ENCODE results near the gene NEUROD1.
A peak's percentile ranks its signal among the peaks of the same experiment; 100 is the strongest.
"Not testable (repeated sequence)": the region's sequence is repeated elsewhere in the genome, so short reads cannot be mapped to it uniquely, and the experiment has no call there.

NEUROD1 gene

GRCh38 chr2:181680055-181680936, at the start of gene NEUROD1:
NEUROD1 (minus strand) TSS chr2:181680517; CDS start chr2:181678860, 1,657 bp downstream.
- no peak for DNase-seq

- no peak for DNase-seq
Observed at GRCh38 chr2:181725476-181725875, 45.2 kb upstream of the NEUROD1 start.

- DNase-seq = no peak
Observed at GRCh38 chr2:181724662-181725061, 44.3 kb upstream of the NEUROD1 start.

DNA sequence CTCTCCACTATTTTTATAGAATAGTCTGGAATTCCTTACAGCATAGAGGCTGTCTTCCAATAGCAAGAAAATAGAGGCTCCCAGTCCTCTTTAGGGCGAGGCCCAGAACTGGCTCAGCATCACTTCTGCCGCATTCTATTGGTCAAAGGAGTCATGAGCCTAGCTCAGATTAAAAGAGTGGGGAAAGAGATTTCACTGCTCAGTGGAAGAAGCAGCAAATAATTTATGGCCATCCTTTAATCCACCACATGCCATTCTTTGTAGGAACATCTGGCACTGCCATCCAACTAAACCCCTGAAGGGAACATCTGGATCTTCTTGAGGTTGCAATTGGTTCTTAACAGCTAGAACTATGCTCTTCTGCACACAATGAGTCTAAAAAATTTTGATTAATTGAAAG, 43.4 kb upstream of the NEUROD1 start:
- DNase-seq = no peak

GRCh38 chr2:181715033-181715630, 34.8 kb upstream of the NEUROD1 start:
- peak; percentile 69 for DNase-seq

DNA sequence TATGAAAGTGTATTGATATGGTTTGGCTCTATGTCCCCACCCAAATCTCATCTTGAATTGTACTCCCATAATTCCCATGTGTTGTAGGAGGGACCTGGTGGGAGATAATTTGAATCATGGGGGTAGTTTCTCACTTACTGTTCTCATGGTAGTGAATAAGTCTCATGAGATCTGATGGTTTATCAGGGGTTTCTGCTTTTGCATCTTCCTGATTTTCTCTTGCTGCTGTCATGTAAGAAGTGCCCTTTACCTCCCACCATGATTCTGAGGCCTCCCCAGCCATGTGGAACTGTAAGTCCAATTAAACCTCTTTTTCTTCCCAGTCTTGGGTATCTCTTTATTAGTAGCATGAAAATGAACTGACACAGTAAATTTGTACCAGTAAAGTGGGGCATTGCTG, 30.7 kb upstream of the NEUROD1 start:
- DNase-seq = not testable (repeated sequence)

DNA sequence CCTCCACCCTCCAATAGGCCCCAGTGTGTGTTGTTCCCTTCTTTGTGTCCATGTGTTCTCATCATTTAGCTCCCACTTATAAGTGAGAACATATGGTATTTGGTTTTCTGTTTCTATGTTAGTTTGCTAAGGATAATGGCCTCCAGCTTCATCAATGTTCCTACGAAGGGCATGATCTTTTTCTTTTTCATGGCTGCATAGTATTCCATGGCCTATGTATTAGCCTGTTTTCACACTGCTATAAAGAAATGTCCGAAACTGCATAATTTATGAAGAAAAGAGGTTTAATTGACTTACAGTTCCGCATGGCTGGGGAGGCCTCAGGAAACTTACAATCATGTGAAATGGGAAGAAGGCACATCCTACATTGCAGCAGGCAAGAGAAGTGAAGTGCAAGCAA, 22.2 kb upstream of the NEUROD1 start:
- not testable (repeated sequence) for DNase-seq

DNA sequence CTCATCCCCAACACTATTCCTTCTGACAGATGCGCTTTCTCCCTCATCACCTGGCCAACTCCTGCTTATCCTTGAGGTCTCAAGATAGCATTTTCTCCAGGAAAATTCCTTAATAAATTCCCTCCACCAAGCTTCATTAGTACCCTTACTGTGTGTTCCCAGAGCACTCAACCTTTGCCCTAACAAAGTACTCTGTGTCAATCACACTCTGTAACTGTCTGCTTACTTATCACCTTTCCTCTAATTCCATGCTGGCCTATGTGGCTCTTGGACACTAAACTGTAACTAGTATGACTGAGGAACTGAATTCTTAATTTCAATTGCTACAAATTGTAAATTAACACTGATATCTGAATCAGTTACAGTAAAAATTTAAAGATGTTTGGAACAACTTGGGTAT, 17.9 kb upstream of the NEUROD1 start:
- DNase-seq = no peak

DNA sequence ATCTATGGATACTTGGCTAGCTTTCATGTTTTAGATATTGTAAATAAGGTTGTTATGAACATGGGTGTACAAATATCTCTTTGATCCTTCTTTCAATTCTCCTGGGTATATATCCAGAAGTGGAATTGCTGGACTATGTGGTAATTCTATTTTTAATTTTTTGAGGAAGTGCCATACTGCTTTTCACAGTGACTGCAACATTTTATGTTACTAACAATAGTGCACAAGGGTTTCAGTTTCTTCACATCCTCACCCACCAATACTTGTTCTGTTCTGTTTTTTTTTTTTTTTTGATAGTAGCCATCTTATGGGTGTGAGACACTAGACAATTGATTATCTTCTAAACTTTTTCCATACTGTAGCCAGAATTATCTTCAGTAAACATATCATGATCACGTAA, 17.3 kb upstream of the NEUROD1 start:
- DNase-seq = no peak

GRCh38 chr2:181697126-181697525, 16.8 kb upstream of the NEUROD1 start:
- DNase-seq = no peak

- no peak for DNase-seq
Observed at GRCh38 chr2:181694271-181694670, 14.0 kb upstream of the NEUROD1 start.

GRCh38 chr2:181690860-181691259, 10.5 kb upstream of the NEUROD1 start:
- no peak for DNase-seq

DNA sequence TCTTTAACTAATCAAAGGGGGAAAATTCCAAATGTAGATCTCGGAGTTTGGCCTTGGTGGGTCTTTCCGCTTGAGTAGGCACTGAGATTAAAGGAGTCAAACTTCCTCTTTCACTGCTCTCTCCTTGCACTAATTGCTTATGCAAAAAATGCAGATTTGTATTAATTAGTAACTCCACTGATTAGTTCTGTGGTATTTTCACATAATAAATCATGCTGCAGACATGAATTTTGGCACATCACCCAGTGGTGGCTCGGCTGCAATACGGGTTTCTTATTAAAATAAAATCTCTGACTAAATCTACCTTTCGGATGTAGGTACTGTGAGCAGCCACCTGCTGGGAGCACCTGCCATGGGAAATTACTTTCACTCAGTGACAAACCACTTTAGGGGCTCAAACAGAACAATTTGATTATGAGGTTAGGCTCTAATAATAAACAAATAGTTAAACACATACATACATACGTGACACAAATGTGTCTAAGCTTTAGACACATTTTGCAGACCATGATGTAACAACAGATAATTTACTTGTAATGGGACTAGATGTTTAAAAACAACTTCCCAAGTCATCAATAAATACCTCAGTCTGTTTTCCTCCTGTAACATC, 6.4 kb upstream of the NEUROD1 start:
- no peak for DNase-seq

DNA sequence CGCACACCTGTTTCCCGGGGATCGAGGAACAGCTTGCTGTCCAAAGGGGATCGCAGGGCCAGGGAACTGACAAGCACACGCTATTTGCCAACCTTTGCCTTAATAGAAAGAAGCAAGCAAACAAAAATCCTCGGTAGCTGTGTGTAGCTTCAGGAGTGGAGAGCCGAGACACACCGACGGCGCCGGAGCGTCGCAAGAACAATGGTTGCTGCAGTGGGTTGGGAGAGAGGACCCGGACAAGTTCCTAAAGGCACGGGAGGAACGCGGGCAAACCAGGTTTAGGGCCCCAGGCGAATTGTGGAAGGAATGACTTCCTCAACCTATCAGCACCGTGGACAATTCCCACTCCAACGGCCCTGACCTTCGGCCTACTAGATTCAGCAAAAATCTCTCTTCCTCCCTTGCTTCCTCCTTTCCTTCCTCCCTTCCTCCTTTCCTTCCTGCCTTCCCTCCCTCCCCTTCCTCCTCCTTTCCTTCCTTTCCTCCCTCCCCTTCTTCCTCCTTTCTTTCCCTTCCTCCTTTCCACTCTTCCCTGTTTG, 4.9 kb upstream of the NEUROD1 start:
- no peak for DNase-seq

DNA sequence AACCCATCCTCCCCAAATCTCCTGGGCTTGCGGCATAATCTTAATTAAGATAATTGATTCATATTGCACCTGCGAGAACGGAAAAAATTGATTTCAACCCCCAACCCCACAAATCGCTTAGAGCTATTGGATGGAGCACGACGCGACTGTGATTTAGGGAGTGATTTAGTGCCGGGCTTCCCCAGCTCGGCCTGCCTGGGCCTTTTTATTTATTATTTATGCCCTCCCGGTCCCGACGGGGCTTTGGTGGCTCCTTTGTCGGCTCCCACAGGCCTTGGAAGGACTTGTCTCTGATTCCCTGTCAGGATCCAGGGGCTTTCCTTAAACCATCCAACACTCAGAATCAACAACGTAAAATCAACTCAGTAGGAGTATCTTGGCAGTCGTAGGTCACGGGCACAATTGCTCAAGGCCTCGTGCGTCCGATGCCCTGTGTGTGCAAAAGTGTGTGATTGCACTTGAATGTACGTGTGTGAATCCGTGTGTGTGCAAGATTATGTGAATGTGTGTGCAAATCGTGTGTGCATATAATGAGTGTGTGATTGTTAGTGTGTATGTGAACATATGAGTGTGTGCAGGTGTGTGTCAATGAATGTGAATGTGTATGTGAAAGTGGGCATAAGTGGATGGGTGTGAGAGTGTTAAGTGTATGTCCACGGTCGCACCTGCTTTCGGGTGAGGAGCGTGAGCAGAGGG, 4.3 kb upstream of the NEUROD1 start:
- DNase-seq = no peak

DNA sequence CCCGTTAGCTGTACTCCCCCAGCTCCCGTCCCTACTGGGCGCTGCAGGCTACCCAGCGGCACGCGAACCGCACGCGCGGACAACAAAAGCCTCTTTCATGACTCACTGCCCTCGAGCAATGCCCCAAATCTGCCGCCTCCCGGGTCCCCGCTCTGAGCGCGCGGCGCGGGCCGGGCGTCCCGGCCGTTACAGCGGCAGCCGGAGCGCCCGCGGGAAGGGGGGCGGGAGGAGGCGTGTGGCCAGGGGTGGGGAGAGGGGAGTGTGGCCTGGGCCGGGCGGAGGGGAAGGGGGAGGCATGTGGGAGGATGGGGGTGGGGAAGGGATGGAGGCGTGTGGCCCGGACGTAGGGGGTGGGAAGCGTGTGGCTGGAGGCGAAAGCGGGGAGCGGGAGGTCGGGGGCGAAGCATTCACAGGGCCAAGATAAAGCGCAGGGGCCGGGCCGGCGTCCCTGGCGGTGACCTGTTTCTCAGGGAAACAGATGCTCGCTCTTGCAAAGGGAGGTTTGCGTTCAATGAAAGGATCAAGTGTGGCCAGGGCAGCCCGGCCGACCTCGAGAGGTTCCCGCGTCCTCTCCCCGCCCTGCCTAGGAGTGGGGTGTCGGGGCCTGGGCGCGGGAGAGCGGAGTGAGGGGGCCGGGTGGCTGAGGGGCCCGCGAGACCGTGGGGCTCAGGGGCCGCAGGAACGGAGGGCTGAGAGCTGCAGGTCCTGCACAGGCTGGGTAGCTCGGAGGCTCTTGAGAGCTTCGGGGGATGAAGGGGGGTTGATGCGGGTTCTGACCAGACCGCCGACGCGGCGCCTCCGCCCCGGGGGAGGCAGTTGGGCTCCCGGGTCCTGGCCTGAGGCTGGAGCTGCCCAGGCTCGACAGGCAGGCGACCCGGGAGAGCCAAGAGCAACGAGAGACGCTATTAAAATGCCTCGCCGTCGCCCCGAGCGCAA, 3.5 kb upstream of the NEUROD1 start:
- peak; percentile 12 for DNase-seq

DNA sequence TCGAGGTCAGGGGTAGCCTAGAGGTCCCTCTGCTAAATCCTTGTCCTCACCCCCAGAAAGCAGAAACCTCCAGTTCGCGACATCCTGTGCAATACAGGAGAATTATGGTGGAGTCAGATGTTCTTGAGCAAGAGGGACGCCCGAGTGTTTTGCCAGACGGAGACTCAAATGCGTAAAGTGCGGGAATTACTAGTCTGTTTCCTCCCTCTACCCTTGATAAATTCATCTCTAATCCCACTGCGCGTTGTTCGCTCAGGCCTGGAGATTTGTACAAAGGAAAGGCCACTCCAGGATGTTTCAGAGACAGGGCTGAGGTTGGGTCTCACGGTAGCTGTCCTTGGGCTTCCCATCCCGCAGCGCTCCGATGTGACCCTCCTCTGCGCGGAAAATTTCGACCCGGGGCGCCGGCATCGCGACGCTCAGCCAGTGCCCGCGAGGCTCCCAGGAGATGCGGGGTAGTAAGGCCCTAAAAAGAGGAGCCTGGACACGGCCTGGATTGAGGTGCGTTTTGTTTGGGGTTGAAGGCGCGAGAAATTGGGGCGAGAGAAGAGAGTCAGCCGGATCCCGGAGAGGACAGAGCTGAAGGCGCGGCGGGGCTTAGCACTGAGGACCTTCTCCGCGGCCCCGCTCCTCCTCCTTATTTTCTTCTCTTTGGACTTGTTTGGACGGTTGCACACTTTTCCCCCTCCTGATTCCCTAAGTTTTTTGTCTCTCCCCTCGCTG, 2.6 kb upstream of the NEUROD1 start:
- DNase-seq = no peak

DNA sequence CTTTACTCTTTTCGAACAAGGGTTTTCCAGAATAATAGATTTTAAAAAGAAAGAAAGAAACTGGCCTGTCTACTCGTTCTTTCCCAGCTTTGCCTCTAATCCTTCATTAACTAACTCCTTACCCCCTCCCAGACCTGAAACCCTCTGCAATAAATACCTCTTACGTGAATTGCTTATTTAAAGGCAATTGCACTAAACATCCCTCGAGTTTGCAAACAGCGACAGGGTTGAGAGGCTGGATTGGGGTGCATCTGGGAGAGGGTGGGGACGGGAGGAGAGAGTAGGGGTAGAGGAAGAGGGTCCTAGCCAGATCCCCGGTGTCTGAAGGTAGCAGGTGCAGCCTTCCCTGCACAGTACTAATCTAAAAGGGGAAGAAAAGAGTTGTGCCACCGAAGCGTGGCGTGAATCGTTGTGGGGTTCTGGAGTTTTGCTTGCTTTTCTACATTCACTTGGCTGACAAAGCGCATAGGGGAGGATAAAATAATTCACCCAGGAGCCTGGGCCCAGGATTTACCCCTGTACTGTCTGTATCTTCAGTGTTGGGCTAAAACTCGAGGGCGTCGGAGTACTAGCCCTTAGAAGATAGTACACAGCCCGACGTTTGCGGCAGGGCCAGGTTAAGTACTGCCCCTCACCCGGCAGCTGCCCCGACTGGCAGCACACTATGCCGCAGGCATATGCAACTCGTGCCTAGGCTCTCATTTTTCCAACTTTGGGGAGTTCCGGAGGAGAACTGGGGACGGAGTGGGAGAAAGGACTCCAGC, 1.9 kb upstream of the NEUROD1 start:
- DNase-seq = no peak

DNA sequence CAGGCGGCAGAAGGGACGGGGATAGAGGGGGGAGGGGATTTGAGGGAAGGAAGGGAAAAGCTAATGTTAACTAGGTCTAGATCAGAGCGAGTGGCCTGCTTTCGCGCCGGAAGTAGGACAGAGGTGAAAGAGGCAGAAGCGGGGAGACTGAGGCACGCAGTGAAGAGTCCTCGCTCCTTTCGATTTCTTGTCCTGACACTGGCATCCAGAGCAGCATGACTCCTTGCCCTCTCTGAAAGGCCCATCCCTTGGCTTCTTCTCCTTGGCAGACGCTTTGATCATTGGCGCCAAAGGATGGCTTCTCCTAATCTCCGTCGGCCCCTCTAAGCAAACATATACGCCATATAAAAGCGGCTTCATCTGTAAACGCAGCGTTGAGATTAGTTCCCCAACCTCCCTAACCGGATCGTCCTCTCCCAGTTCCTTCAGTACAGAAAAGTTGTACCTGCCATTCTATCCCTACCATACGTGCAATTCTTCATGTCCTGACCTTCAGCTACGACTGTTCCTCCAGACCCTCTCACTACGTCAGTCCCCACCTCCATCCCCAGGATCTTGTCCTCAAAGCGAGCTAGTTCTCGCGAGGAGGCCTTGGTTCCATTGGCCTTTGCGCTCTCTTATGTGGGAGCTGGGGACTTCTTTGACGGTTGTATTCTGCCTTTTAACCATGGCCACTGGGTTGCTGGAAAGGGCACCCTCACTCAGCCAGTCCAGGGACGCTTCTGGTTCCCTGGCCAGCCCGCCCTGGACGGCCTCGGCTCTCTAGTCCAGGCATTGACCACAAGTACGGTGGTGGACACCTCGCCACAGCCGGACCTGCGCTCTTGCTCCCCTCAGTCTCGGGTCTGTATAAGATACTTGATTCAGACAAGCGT, 857 bp upstream of the NEUROD1 start:
- DNase-seq = no peak

Data from fibroblast of skin of right quadriceps (primary cell).